IPS-18c (cell line): ENCODE measurements around the gene SPPL2B.
"Not testable (repeated sequence)": the region's sequence is repeated elsewhere in the genome, so short reads cannot be mapped to it uniquely, and the experiment has no call there.

ENCODE experiments used
- H3K4me3 ChIP-seq: 2 replicates; pipeline ENCODE4 v1.7.0; 2013; ENCODE audit warnings: low read depth, mild to moderate bottlenecking, low read length, moderate library complexity; ENCODE audit not compliant: insufficient read depth
- H3K9me3 ChIP-seq: one replicate; pipeline ENCODE4 v1.6.1; 2013; ENCODE audit warnings: mild to moderate bottlenecking, low read length, moderate library complexity; ENCODE audit not compliant: control insufficient read depth, insufficient read depth

Gene SPPL2B

DNA sequence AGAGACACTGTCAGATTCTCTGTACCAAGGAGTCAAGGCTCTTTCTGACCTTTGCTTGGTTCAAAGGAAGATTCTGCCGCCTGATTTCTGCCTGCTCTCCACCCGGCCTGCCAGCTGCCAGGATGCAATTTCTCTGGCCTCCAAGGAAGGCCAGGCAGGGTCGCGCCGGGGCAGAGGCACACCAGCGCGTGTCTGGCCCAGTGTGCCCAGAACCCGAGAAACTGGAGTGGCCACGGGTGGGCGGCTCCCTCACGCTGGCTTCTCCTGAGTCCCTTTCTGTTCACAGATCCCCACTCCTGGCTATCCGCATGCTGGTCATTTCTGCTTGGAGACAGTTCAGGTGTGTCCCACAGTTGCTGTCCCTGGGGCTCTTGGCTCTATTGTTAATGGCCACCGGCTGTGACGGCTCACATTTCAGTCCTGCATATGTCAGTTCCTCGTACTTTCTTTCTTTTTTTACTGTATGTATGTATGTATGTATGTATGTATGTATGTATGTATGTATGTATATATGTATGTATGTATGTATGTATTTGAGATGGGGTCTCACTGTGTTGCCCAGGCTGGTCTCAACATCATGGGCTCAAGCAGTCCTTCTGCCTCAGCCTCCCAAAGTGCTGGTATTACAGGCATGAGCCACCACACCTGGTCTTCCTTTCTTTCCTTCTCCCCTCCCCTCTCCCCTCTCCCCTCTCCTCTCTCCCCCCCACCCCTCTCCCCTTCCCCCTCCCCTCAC is 48.5 kb downstream of the SPPL2B start:
- no peak overlapping the region for H3K4me3 ChIP-seq
- peaks cover 2% of the 10 kb centered on the region for H3K9me3 ChIP-seq

- H3K4me3 ChIP-seq, result no peak overlapping the region
These were observed 52.1 kb downstream of the SPPL2B start for GRCh38 chr19:2380567-2380966.

GRCh38 chr19:2381148-2381820 is 52.8 kb downstream of the SPPL2B start:
- H3K4me3 ChIP-seq, result no peak overlapping the region
- H3K9me3 ChIP-seq, result peaks cover 2% of the 10 kb centered on the region

More at GRCh38 chr19:2380567-2380966, 52.1 kb downstream of the SPPL2B start:
- H3K9me3 ChIP-seq, result peaks cover 2% of the 10 kb centered on the region

- H3K4me3 ChIP-seq, result no peak overlapping the region
- H3K9me3 ChIP-seq, result peaks cover 2% of the 10 kb centered on the region
These were observed 54.2 kb downstream of the SPPL2B start for GRCh38 chr19:2382530-2383222.

DNA sequence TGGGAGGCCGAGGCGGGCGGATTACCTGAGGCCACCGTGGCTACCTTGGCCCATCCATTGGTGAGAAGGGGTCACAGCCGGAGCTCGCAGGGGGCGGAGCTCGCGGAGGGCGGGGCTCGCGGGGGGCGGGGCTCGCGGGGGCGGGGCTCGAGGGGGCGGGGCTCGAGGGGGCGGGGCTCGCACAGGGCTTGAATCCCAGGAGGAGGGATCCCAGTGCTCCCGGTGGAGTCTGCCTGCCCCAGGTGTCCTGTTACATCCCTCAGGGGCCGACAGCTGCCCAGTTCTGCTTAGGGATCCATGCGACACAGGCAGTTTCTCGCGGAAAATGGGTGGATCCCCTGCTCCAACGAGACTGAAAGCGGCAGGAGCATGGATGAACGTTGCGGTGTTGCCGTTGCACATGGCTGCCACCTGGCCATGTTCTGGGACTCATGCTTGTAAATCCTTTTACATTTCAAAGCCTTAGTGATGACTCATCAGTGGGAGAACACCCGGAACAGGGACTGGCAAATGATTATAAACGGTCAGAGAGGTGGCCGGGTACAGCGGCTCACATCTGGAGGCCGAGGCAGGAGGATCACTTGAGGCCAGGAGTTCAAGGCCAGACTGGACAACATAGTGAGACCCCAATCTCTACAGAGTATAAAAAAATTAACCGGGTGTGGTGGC is 56.7 kb downstream of the SPPL2B start:
- H3K4me3 ChIP-seq, result no peak overlapping the region
- H3K9me3 ChIP-seq, result peaks cover 2% of the 10 kb centered on the region

GRCh38 chr19:2387367-2388288 is 59.1 kb downstream of the SPPL2B start:
- H3K4me3 ChIP-seq, result no peak overlapping the region

GRCh38 chr19:2389594-2389993 is 61.1 kb downstream of the SPPL2B start:
- no peak overlapping the region for H3K4me3 ChIP-seq
- no peaks in the 10 kb centered on the region for H3K9me3 ChIP-seq

More at GRCh38 chr19:2387367-2388288, 59.1 kb downstream of the SPPL2B start:
- no peaks in the 10 kb centered on the region for H3K9me3 ChIP-seq

DNA sequence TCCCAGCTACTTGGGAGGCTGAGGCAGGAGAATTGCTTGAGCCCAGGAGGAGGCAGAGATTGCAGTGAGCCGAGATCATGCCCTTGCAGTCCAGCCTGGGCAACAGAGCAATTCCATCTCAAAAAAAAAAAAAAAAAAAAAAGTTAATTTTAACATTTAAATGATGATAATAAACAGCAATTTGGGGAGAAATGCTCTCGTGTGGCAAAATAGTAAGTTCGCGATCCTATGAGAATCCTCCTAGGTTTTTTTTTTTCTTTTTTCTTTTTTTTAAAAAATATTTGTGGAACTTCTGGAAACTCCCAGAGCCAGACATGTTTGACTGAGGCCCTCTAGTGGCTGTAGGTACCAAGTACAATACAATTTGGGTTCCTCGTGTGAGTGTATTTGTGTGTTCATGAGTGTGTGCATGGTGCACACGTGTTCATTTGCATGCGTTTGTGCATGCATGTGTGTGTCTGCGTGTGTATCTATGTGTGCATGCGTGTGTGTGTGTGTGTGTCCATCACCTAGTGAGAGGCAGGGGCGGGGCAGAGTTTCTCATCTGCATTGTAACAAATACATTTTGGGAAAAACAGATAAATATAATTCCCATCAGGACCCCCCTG is 62.7 kb downstream of the SPPL2B start:
- no peak overlapping the region for H3K4me3 ChIP-seq
- no peaks in the 10 kb centered on the region for H3K9me3 ChIP-seq

- H3K4me3 ChIP-seq, result no peak overlapping the region
- no peaks in the 10 kb centered on the region for H3K9me3 ChIP-seq
These were observed 63.9 kb downstream of the SPPL2B start for GRCh38 chr19:2392366-2392765.

DNA sequence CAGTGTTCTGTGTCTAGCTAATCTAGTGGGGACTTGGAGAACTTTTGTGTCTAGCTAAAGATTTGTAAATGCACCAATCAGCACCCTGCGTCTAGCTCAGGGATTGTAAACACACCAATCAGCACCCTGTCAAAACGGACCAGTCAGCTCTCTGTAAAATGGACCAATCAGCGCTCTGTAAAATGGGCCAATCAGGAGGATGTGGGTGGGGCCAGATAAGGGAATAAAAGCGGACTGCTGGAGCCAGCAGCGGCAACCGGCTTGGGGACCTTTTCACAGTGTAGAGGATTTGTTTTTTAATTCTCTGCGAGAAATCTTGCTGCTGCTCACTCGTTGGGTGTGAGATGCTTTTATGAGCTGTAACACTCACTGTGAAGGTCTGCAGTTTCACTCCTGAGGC is 64.4 kb downstream of the SPPL2B start:
- not testable (repeated sequence) for H3K9me3 ChIP-seq, H3K4me3 ChIP-seq

- H3K4me3 ChIP-seq, result no peak overlapping the region
- no peaks in the 10 kb centered on the region for H3K9me3 ChIP-seq
These were observed 65.6 kb downstream of the SPPL2B start for GRCh38 chr19:2394054-2394441.

- H3K4me3 ChIP-seq, result no peak overlapping the region
These were observed 66.2 kb downstream of the SPPL2B start for GRCh38 chr19:2394442-2395292.

GRCh38 chr19:2395293-2395829 is 66.9 kb downstream of the SPPL2B start:
- H3K9me3 ChIP-seq, H3K4me3 ChIP-seq: not testable (repeated sequence)

More at GRCh38 chr19:2394442-2395292, 66.2 kb downstream of the SPPL2B start:
- no peaks in the 10 kb centered on the region for H3K9me3 ChIP-seq

DNA sequence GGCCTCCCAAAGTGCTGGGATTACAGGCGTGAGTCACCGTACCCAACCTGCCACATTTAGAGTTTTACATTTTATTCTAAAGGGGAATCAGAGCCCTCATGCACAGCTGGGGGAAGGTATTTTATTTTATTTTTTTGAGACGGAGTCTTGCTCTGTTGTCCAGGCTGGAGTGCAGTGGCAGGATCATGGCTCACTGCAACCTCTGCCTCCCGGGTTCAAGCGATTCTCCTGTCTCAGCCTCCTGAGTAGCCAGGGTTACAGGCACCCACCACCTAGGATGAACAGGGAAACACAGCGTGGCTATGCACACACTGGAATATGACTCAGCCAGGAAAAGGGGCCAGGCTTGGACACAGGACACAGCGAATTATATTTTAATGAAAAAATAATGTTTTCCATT is 68.7 kb downstream of the SPPL2B start:
- H3K4me3 ChIP-seq, result not testable (repeated sequence)

GRCh38 chr19:2398735-2399305 is 70.3 kb downstream of the SPPL2B start:
- Histone ChIP-seq H3K9me3 (no peaks in the 10 kb centered on the region), H3K4me3 (no peak overlapping the region)

More for the DNA sequence above, 68.7 kb downstream of the SPPL2B start:
- not testable (repeated sequence) for H3K9me3 ChIP-seq
